ENCODE results near the gene VAC14.

GRCh38 chr16:70683146-70683944, 117.6 kb downstream of the VAC14 start:
- no peak for TF ChIP-seq FOXM1 (IDR thresholded peaks at IDR 0.05; ENCODE audit: borderline replicate concordance, low read depth)
- no peak for TF ChIP-seq USF1 (IDR thresholded peaks at IDR 0.05)
- no peak for TF ChIP-seq TEAD4 (IDR thresholded peaks at IDR 0.05)
- no peak for TF ChIP-seq TAF1 (IDR thresholded peaks at IDR 0.05; ENCODE audit: low read depth)
- TF ChIP-seq EP300 (IDR thresholded peaks at IDR 0.05; ENCODE audit: borderline replicate concordance): no peak
- TF ChIP-seq, protein P1, sequence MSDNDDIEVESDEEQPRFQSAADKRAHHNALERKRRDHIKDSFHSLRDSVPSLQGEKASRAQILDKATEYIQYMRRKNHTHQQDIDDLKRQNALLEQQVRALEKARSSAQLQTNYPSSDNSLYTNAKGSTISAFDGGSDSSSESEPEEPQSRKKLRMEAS (IDR thresholded peaks at IDR 0.05): no peak
- no peak for TF ChIP-seq RAD21 (IDR thresholded peaks at IDR 0.05; ENCODE audit: low read depth)
- no peak for TF ChIP-seq CREB1 (IDR thresholded peaks at IDR 0.05; ENCODE audit: low read depth)
- no peak for TF ChIP-seq EGR1 (IDR thresholded peaks at IDR 0.05)
